ENCODE data around the gene SLC16A12.

Gene SLC16A12

DNA sequence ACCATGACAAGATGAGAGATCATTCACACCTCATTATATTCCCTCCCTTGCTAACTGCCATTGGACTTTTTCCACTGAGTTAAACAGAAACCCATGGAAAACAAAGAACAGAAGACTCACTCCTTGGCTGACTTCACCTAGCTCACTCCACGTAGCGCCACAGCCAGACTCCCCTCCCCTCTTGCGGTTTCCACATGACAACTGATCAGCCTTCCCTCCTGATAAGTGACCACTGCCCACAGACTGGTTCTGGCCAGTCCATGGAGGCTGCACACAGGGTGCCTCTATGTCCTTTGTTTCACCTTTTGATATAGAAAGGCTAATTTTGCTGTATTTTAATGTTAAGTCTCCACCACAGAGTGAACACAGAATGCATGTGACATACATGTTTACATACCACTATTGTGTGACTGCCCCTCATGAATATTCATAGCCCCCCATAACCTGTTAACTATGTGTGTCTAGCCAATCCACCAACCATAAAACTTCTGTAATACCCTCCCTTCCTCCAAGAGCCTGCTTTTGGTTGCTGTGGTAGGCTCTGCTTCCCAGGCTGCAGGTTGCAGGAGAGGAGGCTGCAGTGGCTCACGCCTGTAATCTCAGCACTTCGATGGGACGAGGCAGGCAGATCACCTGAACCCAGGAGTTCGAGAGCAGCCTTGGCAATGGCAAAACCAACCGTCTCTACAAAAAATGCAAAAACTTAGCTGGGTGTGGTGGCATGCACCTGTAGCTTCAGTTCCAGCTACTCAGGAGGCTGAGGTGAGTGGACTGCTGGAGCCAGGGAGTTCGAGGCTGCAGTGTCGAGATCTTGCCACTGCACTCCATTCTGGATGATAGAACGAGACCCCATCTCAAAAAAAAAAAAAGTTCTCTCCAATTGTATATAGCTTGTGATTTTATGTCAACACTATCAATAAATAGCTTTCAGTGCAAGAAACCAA is 131.0 kb downstream of the SLC16A12 start:
- CTCF ChIA-PET, result interaction anchor here (0.6 kb wide), 1 partner anchor 274 kb away, joined by 3 read pairs; no protein-coding TSS in a partner anchor
- POLR2A ChIA-PET (ENCODE audit: low non-redundant PET), result no interaction called here
- no peak overlapping the region for H3K27ac ChIP-seq
- DNase-seq (ENCODE audit: low spot score), result no peak
- TF ChIP-seq, protein P1, sequence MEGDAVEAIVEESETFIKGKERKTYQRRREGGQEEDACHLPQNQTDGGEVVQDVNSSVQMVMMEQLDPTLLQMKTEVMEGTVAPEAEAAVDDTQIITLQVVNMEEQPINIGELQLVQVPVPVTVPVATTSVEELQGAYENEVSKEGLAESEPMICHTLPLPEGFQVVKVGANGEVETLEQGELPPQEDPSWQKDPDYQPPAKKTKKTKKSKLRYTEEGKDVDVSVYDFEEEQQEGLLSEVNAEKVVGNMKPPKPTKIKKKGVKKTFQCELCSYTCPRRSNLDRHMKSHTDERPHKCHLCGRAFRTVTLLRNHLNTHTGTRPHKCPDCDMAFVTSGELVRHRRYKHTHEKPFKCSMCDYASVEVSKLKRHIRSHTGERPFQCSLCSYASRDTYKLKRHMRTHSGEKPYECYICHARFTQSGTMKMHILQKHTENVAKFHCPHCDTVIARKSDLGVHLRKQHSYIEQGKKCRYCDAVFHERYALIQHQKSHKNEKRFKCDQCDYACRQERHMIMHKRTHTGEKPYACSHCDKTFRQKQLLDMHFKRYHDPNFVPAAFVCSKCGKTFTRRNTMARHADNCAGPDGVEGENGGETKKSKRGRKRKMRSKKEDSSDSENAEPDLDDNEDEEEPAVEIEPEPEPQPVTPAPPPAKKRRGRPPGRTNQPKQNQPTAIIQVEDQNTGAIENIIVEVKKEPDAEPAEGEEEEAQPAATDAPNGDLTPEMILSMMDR (conservative IDR thresholded peaks at IDR 0.05; ENCODE audit: low read depth), result no peak

DNA sequence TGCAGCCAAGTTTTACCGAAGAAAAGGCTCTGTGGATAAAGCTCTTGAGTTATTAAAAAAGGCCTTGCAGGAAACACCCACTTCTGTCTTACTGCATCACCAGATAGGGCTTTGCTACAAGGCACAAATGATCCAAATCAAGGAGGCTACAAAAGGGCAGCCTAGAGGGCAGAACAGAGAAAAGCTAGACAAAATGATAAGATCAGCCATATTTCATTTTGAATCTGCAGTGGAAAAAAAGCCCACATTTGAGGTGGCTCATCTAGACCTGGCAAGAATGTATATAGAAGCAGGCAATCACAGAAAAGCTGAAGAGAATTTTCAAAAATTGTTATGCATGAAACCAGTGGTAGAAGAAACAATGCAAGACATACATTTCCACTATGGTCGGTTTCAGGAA is 132.4 kb downstream of the SLC16A12 start:
- CTCF ChIA-PET, result interaction anchor here (0.6 kb wide), 1 partner anchor 241 kb away, joined by 3 read pairs; no protein-coding TSS in a partner anchor
- POLR2A ChIA-PET (ENCODE audit: low non-redundant PET), result no interaction called here
- no peak for DNase-seq (ENCODE audit: low spot score)
- H3K27ac ChIP-seq, result no peak overlapping the region
- TF ChIP-seq, protein P1 (conservative IDR thresholded peaks at IDR 0.05; ENCODE audit: low read depth), result no peak

DNA sequence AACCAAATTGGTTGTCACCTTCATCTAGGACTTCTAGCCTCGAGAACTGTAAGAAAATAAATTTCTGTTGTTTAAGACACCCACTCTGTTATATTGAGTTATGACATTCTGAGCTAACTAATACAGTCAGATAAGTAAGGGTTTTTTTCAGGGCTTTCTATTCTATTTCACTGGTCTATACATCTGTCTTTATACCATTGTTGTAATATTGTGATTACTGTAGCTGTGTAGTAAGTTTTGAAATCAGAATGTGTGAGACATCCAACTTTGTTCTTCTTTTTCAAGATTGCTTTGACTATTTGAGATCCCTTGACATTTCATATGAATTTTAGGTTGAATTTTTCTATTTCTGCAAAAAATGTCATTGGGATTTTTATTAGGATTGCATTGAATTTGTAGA is 135.4 kb downstream of the SLC16A12 start:
- TF ChIP-seq, protein P1 (conservative IDR thresholded peaks at IDR 0.05; ENCODE audit: low read depth), result no peak
- no peak for DNase-seq (ENCODE audit: low spot score)
- H3K27ac ChIP-seq, result no peak overlapping the region
- POLR2A ChIA-PET (ENCODE audit: low non-redundant PET), result no interaction called here
- CTCF ChIA-PET, result interaction anchor here (0.5 to 0.9 kb wide), 3 partner anchors 15 to 279 kb away, joined by 3 to 5 read pairs (median 4); no protein-coding TSS in a partner anchor

DNA sequence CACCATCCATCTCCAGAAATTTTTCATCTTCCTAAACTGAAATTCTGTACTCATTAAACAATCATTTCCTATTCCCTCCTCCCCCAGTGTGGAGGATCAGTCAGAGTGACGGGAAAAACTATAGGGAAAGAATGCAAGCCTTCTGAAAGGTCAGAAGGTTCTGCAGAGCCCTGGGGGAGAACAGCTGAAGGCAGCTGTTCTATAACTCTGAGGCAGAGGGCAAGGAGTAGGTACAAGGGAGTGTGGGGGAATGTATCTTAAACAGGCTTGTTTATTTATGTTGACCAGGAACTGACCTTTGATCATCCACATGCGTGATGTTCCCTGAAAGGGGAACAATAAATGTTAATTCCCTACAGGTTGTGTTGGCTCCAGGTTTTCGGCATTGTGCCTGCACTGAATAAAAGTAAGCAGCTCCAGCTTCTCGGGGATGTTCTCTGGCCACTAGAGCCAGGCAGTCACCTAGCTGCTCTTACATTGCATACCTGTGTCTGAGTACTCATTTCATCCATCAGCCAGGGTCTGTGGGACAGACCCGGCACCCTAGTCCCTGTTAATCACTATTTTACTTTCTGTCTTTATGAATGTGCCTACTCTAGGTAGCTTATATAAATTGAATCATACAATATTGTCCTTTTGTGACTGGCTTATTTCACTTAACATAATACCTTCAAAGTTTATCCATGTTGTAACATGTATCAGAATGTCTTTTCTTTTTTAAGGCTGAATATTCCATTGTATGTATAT is 137.2 kb downstream of the SLC16A12 start:
- DNase-seq (ENCODE audit: low spot score), result no peak
- H3K27ac ChIP-seq, result no peak overlapping the region
- TF ChIP-seq, protein P1 (conservative IDR thresholded peaks at IDR 0.05; ENCODE audit: low read depth), result no peak
- ChIA-PET POLR2A (ENCODE audit: low non-redundant PET) (interaction anchor here (1.1 kb wide), 1 partner anchor 16 kb away, joined by 3 read pairs; the partner anchor contains the start of gene IFIT5), CTCF (interaction anchor here (0.6 kb wide), 1 partner anchor 20 kb away, joined by 4 read pairs; the partner anchor contains the start of gene IFIT1B)

DNA sequence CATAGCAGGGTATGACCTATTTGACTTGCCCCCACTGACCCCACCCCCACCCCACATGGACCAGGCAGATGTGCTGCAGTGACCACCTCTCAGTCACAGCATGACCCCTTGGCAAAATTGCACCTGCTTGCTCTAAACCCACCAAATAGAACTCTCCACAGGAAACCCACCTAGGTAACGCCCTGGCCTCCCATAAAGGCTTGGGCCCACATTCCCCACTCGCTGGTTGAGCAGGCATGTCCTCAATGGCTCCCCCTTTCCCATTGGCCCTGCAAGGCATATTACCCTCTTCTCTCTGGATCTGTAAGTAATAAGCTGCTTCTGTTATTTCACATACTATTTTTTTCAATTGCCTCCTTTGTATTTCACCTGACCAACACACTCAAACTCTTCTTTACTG is 140.3 kb downstream of the SLC16A12 start:
- no peak for DNase-seq (ENCODE audit: low spot score)

DNA sequence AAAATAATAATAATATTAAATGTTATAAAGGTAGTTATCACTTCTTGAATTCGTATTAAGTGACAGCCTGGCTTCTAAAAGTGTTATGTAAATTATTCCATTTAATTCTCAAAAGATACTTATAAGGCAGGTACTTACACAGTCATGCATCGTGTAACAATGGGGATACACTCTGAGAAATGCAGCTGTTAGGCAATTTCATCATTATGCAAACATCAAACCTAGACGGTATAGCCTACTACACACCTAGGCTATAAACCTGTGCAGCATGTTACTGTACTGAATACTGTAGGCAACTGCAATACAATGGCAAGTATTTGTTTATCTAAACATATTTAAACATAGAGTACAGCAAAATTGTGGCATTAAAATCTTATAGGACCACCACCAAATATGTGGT is 141.5 kb downstream of the SLC16A12 start:
- ChIA-PET POLR2A (ENCODE audit: low non-redundant PET) (no interaction called here), CTCF (no interaction called here)
- H3K27ac ChIP-seq, result no peak overlapping the region
- DNase-seq (ENCODE audit: low spot score), result no peak
- TF ChIP-seq, protein P1 (conservative IDR thresholded peaks at IDR 0.05; ENCODE audit: low read depth), result no peak

More for the DNA sequence above, 140.3 kb downstream of the SLC16A12 start:
- ChIA-PET POLR2A (ENCODE audit: low non-redundant PET) (no interaction called here), CTCF (no interaction called here)
- no peak overlapping the region for H3K27ac ChIP-seq
- TF ChIP-seq, protein P1 (conservative IDR thresholded peaks at IDR 0.05; ENCODE audit: low read depth), result no peak

All from RWPE1 (cell line).